ENCODE results near the gene GPC5. TPM values are rescaled to one million over a fixed set of nuclear protein-coding genes. Genes with fewer than 3 reads are reported as not detected.

GPC5 gene
- total and polyA plus RNA-seq, 2 of the 8 experiments (the other 6 are each of a cell fraction or from before 2014, with no cell fraction given), result 0.20 to 0.39 TPM

DNA sequence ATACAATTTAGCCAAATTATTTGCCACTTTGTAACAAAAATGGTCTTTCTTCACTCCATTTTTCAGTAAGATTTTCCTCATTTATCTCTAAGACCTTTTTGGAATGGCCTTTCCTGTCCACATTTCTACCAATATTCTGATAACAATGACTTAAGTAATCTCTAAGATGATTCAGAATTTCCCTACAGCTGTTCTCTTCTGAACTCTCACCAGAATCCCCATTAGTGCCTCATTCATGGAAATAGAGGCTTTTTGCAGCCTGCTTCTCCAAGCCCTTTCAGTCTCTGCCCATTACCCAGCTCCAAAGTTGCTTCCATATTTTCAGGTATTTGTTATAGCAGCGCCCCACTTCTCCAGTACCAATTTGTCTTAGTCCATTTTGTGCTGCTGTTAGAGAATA, 867.0 kb downstream of the GPC5 start (continued):
- TF ChIP-seq HDAC6 (IDR thresholded peaks at IDR 0.05; ENCODE audit: low read depth, low read length), result no peak
- TF ChIP-seq, protein P1, sequence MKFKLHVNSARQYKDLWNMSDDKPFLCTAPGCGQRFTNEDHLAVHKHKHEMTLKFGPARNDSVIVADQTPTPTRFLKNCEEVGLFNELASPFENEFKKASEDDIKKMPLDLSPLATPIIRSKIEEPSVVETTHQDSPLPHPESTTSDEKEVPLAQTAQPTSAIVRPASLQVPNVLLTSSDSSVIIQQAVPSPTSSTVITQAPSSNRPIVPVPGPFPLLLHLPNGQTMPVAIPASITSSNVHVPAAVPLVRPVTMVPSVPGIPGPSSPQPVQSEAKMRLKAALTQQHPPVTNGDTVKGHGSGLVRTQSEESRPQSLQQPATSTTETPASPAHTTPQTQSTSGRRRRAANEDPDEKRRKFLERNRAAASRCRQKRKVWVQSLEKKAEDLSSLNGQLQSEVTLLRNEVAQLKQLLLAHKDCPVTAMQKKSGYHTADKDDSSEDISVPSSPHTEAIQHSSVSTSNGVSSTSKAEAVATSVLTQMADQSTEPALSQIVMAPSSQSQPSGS (IDR thresholded peaks at IDR 0.05; ENCODE audit: low read length), result no peak
- TF ChIP-seq SIN3A (conservative IDR thresholded peaks at IDR 0.05 in 1 of 2, IDR thresholded peaks at IDR 0.05 in 1 of 2; ENCODE audit: low read depth in 1 of 2, low read length in 2 of 2), result no peak
- no peak for TF ChIP-seq RXRA (IDR thresholded peaks at IDR 0.05; ENCODE audit: insufficient read depth, low read depth, low read length)
- TF ChIP-seq POLR2A (IDR thresholded peaks at IDR 0.05; ENCODE audit: control extremely low read depth in 1 of 2, low read depth in 2 of 2, low read length in 2 of 2), result no peak
- no peak for TF ChIP-seq SIX5 (IDR thresholded peaks at IDR 0.05; ENCODE audit: low read depth, low read length)
- TF ChIP-seq HDAC2 (IDR thresholded peaks at IDR 0.05; ENCODE audit: borderline replicate concordance in 1 of 2, low read depth in 2 of 2, low read length in 2 of 2), result no peak
- TF ChIP-seq EZH2 (IDR thresholded peaks at IDR 0.05; ENCODE audit: low read depth, low read length, severe bottlenecking), result no peak
- TF ChIP-seq TAF7 (optimal IDR thresholded peaks at IDR 0.05; ENCODE audit: borderline replicate concordance, low read depth, low read length), result no peak
- no peak for TF ChIP-seq RAD21 (IDR thresholded peaks at IDR 0.05 in 1 of 2, conservative IDR thresholded peaks at IDR 0.05 in 1 of 2; ENCODE audit: low read depth in 2 of 2, low read length in 2 of 2)
- no peak for TF ChIP-seq SAP30 (IDR thresholded peaks at IDR 0.05; ENCODE audit: insufficient read depth, insufficient replicate concordance, low read length)
- TF ChIP-seq, protein P2, sequence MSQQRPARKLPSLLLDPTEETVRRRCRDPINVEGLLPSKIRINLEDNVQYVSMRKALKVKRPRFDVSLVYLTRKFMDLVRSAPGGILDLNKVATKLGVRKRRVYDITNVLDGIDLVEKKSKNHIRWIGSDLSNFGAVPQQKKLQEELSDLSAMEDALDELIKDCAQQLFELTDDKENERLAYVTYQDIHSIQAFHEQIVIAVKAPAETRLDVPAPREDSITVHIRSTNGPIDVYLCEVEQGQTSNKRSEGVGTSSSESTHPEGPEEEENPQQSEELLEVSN (IDR thresholded peaks at IDR 0.05), result no peak
- TF ChIP-seq USF2 (IDR thresholded peaks at IDR 0.05; ENCODE audit: low read length), result no peak
- TF ChIP-seq BCL11A (IDR thresholded peaks at IDR 0.05; ENCODE audit: low read depth in 2 of 2, low read length in 2 of 2), result no peak

Data from H1 (cell line).